Parathyroid adenoma (tissue), 2 donors: ENCODE results near the gene CMC1.
A peak's percentile ranks its signal among the peaks of the same experiment; 100 is the strongest.

Experiments used
- H2AFZ ChIP-seq: fragments of 300-600 bp; sonication (generic); one replicate; pipeline ENCODE4 v1.7.0; 2017; ENCODE audit warnings: antibody characterized with exemption, mild to moderate bottlenecking
- H3K27ac ChIP-seq: fragments of 300-600 bp; sonication (generic); one replicate; pipeline ENCODE4 v1.7.0; 2017
- H3K27me3 ChIP-seq: fragments of 300-600 bp; sonication (generic); one replicate; pipeline ENCODE4 v1.7.0; 2017; ENCODE audit warnings: low read length; ENCODE audit not compliant: control insufficient read depth, insufficient read depth
- H3K36me3 ChIP-seq: fragments of 300-600 bp; sonication (generic); one replicate; pipeline ENCODE4 v1.7.0; 2017; ENCODE audit warnings: low read length; ENCODE audit not compliant: control insufficient read depth, insufficient read depth
- H3K4me1 ChIP-seq: fragments of 300-600 bp; sonication (generic); one replicate; pipeline ENCODE4 v1.7.0; 2017; ENCODE audit warnings: control low read depth
- H3K4me2 ChIP-seq: fragments of 300-600 bp; sonication (generic); one replicate; pipeline ENCODE4 v1.7.0; 2017; ENCODE audit warnings: low read length
- H3K4me3 ChIP-seq: fragments of 300-600 bp; sonication (generic); one replicate; pipeline ENCODE4 v1.7.0; 2017; ENCODE audit warnings: low read depth, low read length
- H3K79me2 ChIP-seq: fragments of 300-600 bp; sonication (generic); one replicate; pipeline ENCODE4 v1.7.0; 2017; ENCODE audit warnings: control low read depth
- H3K9ac ChIP-seq: fragments of 300-600 bp; sonication (generic); one replicate; pipeline ENCODE4 v1.7.0; 2017; ENCODE audit warnings: mild to moderate bottlenecking
- H3K9me3 ChIP-seq: fragments of 300-600 bp; sonication (generic); one replicate; pipeline ENCODE4 v1.7.0; 2017; ENCODE audit warnings: low read length; ENCODE audit not compliant: control insufficient read depth
- TF ChIP-seq, protein P1 (sequence below): fragments of 300-600 bp; sonication (generic); IDR thresholded peaks from one replicate; pipeline ENCODE4 v1.7.0; 2017; ENCODE audit warnings: antibody characterized with exemption, mild to moderate bottlenecking
- donor health status: primary hyperparathyroidism.

The CMC1 gene

GRCh38 chr3:28291577-28291976 lies 50.2 kb downstream of the CMC1 start:
- no peaks in the 10 kb centered on the region for H3K9me3 ChIP-seq
- H3K4me2 ChIP-seq = no peak overlapping the region
- no peaks in the 10 kb centered on the region for H3K4me1 ChIP-seq
- no peak overlapping the region for H3K27ac ChIP-seq
- no peak overlapping the region for H3K9ac ChIP-seq
- H3K27me3 ChIP-seq = no peaks in the 10 kb centered on the region
- H3K79me2 ChIP-seq = no peaks in the 10 kb centered on the region
- no peak overlapping the region for H3K4me3 ChIP-seq
- TF ChIP-seq, protein P1, sequence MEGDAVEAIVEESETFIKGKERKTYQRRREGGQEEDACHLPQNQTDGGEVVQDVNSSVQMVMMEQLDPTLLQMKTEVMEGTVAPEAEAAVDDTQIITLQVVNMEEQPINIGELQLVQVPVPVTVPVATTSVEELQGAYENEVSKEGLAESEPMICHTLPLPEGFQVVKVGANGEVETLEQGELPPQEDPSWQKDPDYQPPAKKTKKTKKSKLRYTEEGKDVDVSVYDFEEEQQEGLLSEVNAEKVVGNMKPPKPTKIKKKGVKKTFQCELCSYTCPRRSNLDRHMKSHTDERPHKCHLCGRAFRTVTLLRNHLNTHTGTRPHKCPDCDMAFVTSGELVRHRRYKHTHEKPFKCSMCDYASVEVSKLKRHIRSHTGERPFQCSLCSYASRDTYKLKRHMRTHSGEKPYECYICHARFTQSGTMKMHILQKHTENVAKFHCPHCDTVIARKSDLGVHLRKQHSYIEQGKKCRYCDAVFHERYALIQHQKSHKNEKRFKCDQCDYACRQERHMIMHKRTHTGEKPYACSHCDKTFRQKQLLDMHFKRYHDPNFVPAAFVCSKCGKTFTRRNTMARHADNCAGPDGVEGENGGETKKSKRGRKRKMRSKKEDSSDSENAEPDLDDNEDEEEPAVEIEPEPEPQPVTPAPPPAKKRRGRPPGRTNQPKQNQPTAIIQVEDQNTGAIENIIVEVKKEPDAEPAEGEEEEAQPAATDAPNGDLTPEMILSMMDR = no peak
- no peaks in the 10 kb centered on the region for H3K36me3 ChIP-seq
- no peak overlapping the region for H2AFZ ChIP-seq

DNA sequence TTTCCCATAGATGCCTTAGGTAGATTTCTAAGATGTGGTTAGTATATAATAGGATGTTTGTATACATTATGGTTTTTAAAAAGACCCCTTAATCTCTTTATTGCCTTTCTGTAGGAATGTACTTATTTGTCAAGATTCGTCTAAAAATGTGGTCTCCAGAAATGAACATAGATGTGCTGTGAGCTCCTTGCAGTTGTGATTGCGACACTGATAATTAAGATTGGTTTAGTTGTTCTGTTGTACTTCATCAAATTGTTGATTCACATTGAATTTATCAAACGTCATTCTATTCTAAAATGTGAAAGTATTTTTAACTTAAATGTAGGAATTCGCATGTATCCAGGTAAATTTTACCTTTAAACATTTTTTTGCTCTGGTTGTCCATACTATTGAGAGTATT lies 51.2 kb downstream of the CMC1 start:
- Histone ChIP-seq H3K36me3 (no peaks in the 10 kb centered on the region), H3K9me3 (no peaks in the 10 kb centered on the region), H3K27me3 (no peaks in the 10 kb centered on the region), H3K4me1 (no peaks in the 10 kb centered on the region), H3K4me2 (no peak overlapping the region), H3K27ac (no peak overlapping the region), H3K79me2 (no peaks in the 10 kb centered on the region), H2AFZ (no peak overlapping the region), H3K9ac (no peak overlapping the region), H3K4me3 (no peak overlapping the region)
- TF ChIP-seq, protein P1 = no peak

DNA sequence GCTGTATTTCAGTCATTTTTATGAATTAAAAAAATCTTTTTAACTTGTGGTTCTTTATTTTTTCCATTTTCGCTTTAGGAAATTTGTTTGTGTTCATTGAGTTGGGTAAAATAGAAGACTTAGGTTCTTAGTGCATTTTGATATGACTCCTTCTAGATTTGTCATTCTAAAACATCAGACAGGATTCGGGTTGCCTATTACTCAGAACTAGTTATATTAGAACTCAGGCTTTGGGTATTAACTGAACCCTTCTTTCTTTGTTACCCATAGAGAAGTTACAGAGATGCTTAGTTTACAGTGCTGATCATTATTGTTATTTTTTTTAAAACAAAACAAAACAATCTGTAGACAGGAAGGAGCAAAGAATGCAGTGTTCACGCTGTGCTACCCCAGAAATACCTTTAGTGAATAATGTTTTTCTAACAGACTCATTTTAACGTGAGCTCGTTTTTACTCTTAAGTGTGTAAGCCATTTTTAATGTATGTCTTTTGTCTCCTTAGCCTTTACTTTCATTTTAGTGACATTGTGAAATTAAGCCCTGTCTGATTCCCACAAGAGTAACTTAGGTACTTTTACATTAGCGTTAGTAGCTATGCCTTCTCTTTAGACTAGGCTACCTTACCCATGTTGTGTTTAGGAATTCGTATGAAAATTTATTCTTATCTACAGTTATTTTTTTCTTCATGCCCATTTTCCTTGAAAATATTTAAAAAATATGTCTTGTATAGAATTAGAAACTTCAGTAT lies 53.4 kb downstream of the CMC1 start:
- no peaks in the 10 kb centered on the region for H3K9me3 ChIP-seq
- no peak overlapping the region for H2AFZ ChIP-seq
- no peaks in the 10 kb centered on the region for H3K4me1 ChIP-seq
- no peak overlapping the region for H3K27ac ChIP-seq
- no peaks in the 10 kb centered on the region for H3K27me3 ChIP-seq
- H3K9ac ChIP-seq = no peak overlapping the region
- H3K4me3 ChIP-seq = no peak overlapping the region
- H3K4me2 ChIP-seq = no peak overlapping the region
- no peaks in the 10 kb centered on the region for H3K36me3 ChIP-seq
- TF ChIP-seq, protein P1 = no peak
- no peaks in the 10 kb centered on the region for H3K79me2 ChIP-seq

DNA sequence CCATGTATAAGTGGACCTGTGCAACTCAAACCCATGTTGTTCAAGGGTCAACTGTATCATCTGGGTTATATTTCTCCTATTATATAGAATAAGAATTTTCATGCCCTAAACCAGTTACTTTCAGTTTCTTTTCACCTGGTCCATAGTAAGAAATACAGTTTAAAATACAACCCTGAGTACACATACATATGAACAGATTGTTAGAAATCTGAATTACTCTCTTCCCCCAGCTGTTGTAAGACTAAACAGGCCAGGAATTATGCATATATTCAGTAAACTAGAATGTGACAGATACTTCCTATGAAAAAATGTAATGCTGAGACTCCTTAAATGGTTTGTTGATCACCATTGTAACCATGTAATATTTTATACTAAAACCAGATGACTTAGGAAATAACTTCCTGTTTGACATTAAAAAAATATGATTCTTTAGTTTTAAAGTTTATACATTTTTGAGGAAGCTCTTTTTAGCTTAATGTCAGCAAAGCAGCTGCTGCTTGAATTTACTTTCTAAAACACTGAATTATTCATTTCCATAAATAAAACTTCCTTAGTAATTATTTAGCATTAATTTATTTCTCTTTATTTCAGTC lies 54.6 kb downstream of the CMC1 start:
- no peaks in the 10 kb centered on the region for H3K4me1 ChIP-seq
- TF ChIP-seq, protein P1 = no peak
- no peak overlapping the region for H3K4me3 ChIP-seq
- no peaks in the 10 kb centered on the region for H3K36me3 ChIP-seq
- H3K79me2 ChIP-seq = no peaks in the 10 kb centered on the region
- no peak overlapping the region for H2AFZ ChIP-seq
- no peaks in the 10 kb centered on the region for H3K9me3 ChIP-seq
- H3K27me3 ChIP-seq = no peaks in the 10 kb centered on the region
- H3K4me2 ChIP-seq = peak overlapping the region; percentile 15
- H3K9ac ChIP-seq = no peak overlapping the region
- no peak overlapping the region for H3K27ac ChIP-seq

- H3K4me1 ChIP-seq = no peaks in the 10 kb centered on the region
- no peak overlapping the region for H2AFZ ChIP-seq
- no peak overlapping the region for H3K9ac ChIP-seq
- no peaks in the 10 kb centered on the region for H3K9me3 ChIP-seq
- no peaks in the 10 kb centered on the region for H3K27me3 ChIP-seq
- H3K4me3 ChIP-seq = no peak overlapping the region
- no peaks in the 10 kb centered on the region for H3K36me3 ChIP-seq
- TF ChIP-seq, protein P1 = no peak
- no peak overlapping the region for H3K4me2 ChIP-seq
- H3K79me2 ChIP-seq = no peaks in the 10 kb centered on the region
- H3K27ac ChIP-seq = no peak overlapping the region
Measured at GRCh38 chr3:28299705-28300104, 58.3 kb downstream of the CMC1 start.
